T-helper 2 cell treated with Interferon-gamma antibody and Interleukin-4, amounts not matched to agents 100 ng/mL and 5 ng/mL, for 36 hours (primary cell): ENCODE data around the gene SLC18A3. TPM values are rescaled to one million over a fixed set of nuclear protein-coding genes. Genes with fewer than 3 reads are reported as not detected.

Experiments
- intact Hi-C: fragments of 100-400 bp; cut with micrococcal nuclease; formaldehyde crosslinking; loops from one replicate; pipeline ENCODE4 v1.15.1; 2023
- total RNA-seq: library from RNA; stranded (reverse); gene quantifications from 2 replicates; pipeline ENCODE4 v1.2.3, GENCODE V29; 2022

The SLC18A3 gene
- total RNA-seq, 1 donor from 2014 or later, result not detected

- intact Hi-C loops, result no loop called here
Measured at GRCh38 chr10:49622426-49623425, 12.6 kb downstream of the SLC18A3 start.

- intact Hi-C loops, result no loop called here
Measured at GRCh38 chr10:49624629-49625028, 14.5 kb downstream of the SLC18A3 start.

- intact Hi-C loops, result no loop called here
Measured at GRCh38 chr10:49625411-49625810, 15.3 kb downstream of the SLC18A3 start.

GRCh38 chr10:49627038-49627437 lies 16.9 kb downstream of the SLC18A3 start:
- intact Hi-C loops, result no loop called here

GRCh38 chr10:49627644-49628247 lies 17.6 kb downstream of the SLC18A3 start:
- intact Hi-C loops, result no loop called here

- intact Hi-C loops, result no loop called here
Measured at GRCh38 chr10:49628599-49628998, 18.5 kb downstream of the SLC18A3 start.

- intact Hi-C loops, result no loop called here
Measured at GRCh38 chr10:49629431-49629881, 19.3 kb downstream of the SLC18A3 start.

GRCh38 chr10:49631975-49632374 lies 21.9 kb downstream of the SLC18A3 start:
- intact Hi-C loops, result no loop called here

- intact Hi-C loops, result no loop called here
Measured at GRCh38 chr10:49632406-49633317, 22.6 kb downstream of the SLC18A3 start.

- intact Hi-C loops, result no loop called here
Measured at GRCh38 chr10:49633327-49634068, 23.4 kb downstream of the SLC18A3 start.

GRCh38 chr10:49634069-49634660 lies 24.1 kb downstream of the SLC18A3 start:
- intact Hi-C loops, result no loop called here

GRCh38 chr10:49642311-49642710 lies 32.2 kb downstream of the SLC18A3 start:
- intact Hi-C loops, result no loop called here

- intact Hi-C loops, result no loop called here
Measured at GRCh38 chr10:49643241-49644034, 33.3 kb downstream of the SLC18A3 start.

GRCh38 chr10:49644035-49644646 lies 34.0 kb downstream of the SLC18A3 start:
- intact Hi-C loops, result no loop called here

- intact Hi-C loops, result no loop called here
Measured at GRCh38 chr10:49645417-49645816, 35.3 kb downstream of the SLC18A3 start.

GRCh38 chr10:49645871-49646870 lies 36.1 kb downstream of the SLC18A3 start:
- intact Hi-C loops, result no loop called here

GRCh38 chr10:49647554-49647953 lies 37.4 kb downstream of the SLC18A3 start:
- intact Hi-C loops, result no loop called here
